GM19240 (cell line): Measurements from ENCODE around the gene NANOS2.

Experiments
- DNase-seq: peaks from one replicate; pipeline ENCODE4 v3.0.0; 2011; ENCODE audit warnings: low spot score; ENCODE audit not compliant: insufficient read length

The NANOS2 gene

GRCh38 chr19:45913874-45914830 lies at the start of gene NANOS2:
NANOS2 (minus strand) TSS chr19:45914778; CDS start chr19:45914693, 85 bp downstream.
- DNase-seq, result no peak

- DNase-seq, result no peak
These were observed 47.4 kb upstream of the NANOS2 start for GRCh38 chr19:45962021-45962420.

DNA sequence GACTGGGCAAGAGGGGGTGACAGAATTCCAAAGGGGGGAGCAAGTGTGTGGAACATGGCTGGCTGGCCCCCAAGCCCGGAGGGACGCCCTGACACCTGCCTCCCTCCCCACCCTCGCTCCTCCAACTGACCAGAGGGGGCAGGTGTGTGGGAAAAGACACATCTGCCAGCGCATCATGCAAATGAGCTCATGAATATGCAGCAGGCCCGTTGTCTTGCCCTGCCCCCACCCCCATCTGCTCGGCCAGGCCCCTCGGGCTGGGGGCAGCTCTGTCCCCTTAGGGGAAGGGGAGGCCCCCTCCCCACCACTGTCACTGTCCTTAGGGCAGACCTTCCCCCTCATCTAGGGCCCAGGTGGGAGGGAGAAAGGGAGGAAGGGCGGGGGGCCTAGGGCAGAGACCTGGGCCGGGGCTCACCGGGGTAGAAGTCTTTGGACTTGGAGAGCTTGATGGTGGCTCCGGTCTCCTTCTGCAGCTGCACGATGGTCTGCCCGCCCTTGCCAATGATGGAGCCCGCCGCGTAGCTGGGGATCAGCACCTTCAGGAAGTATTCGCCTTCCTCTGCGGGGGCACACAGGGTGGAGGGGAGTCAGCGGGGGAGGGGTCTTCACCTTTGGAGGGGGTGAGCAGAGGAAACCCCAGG lies 46.1 kb upstream of the NANOS2 start:
- no peak for DNase-seq

DNA sequence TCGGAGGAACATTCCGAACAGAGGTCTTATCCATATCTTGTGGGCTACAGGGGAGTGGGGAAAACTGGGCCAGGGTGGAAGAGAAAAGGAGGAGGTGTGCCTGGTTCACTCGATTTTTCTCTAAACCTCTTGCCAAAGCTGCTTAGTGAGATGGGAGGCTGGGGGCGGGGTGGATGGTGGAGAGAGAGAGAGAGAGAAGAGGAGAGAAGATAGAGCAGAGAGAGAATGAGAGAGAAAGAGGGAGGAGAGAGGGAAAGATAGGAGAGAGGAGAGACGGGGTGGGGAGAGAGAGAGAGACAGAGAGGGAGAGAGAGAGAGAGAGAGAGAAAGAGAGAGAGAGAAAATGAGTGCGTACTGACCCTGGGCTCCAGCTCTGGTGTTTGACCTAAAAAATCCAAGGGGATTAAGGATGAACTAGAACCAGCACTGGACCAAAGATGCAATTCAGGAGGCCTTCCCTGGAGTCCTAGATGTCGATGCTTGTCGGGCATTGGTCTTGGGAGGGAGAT lies 45.0 kb upstream of the NANOS2 start:
- no peak for DNase-seq

DNA sequence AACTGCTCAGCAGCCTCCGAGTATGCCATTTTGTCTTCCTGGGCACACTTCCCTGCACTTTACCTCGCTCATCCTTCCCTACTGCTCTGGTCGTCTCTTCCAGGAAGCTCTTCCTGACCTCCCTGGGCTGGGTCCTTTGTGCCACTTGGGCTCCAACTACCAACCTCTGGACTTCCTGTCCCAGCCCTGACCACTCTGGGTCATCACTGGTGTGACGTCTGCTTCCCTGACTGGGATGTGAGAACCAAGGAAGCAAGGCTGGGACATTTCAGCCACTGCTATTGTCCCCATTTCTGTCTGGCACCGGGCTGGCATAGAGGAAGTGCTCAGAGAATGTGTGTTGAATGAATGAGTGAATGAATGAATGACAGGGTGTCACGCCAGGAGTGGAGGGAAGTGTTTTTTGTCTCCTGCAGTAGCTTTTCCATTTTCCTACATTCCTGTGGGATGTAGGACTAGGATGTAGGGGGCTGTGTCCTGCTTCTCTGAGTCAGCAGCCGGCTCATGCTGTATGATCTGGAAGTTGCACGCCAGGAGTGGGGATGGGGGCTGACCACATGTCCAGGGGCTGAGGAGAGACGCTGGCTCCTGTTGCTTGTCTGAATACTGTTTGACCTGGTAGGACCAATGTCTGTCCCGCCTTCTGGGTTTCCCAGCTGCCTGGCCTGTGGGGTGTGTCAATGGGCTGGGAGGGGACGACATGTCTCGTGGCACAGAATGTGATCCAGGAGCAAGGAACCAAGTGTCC lies 44.4 kb upstream of the NANOS2 start:
- DNase-seq, result no peak

DNA sequence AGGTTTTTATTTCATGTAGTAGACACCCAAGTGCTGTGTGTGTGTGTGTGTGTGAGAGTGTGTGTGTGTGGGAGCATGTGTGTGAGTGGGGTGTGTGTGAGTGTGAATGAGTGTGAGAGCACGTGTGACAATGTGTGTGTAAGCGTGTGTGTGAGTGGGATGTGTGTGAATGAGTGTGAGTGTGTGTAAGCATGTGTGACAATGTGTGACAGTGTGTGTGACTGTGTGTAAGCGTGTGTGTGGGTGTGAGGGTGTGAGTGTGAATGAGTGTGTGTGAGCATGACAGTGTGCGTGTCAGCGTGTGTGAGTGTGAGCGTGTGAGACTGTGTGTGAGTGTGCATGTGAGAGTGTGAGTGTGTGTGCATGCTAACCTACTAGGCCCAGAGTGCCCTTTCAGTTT lies 43.7 kb upstream of the NANOS2 start:
- DNase-seq, result no peak

DNA sequence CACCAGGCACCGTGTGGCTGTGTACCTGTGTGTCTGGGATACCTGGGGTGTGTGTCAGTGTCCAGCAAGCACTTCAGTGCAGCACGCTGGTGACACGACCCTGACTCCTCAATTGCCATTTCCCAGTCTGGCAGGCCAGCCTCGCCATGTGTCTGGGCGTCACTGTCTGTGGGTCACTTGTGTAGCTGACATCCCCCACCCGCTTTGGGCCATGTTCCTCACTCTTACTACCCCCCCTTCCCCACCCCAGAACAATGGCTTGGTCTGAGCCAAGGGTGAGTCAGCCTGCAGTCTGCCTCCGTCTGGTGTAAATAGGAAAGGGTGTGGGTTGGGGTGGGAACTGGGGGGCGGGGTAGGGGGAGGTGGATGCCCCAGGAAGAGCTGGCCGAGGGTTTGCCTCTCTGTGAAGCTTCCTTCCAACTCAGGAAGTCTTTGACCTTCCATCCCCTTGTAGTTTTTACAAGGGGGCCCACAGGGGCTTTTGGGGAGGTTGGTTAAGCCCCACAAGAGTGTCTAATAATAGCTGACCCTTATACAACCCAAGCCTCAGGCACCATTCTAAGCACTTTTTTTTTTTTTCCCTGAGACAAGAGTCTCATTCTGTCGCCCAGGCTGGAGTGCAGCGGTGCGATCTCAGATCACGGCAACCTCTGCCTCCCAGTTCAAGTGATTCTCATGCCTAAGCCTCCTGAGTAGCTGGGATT lies 41.5 kb upstream of the NANOS2 start:
- no peak for DNase-seq

DNA sequence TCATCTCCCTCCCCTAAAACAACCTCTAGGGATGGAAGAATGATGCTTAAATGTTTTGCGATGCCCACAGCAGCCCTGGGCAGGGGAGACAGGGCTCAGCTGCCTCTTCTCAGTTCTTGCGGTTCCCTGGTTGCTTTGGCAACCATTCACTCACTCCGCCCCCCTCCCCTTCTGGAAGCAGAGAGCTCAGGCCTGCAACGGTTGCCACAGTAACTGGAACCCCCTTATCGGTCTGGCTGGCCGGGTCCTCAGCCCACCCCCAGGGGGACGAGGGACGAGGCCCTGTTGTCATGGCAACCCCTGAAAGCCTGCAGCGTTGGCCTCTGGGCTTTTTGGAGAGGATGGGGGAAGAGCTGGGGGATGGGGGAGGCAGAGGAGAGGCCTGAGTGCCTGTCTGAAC lies 39.6 kb upstream of the NANOS2 start:
- DNase-seq, result no peak

GRCh38 chr19:45953676-45954075 lies 39.1 kb upstream of the NANOS2 start:
- DNase-seq, result no peak

GRCh38 chr19:45952686-45953505 lies 38.3 kb upstream of the NANOS2 start:
- DNase-seq, result no peak

DNA sequence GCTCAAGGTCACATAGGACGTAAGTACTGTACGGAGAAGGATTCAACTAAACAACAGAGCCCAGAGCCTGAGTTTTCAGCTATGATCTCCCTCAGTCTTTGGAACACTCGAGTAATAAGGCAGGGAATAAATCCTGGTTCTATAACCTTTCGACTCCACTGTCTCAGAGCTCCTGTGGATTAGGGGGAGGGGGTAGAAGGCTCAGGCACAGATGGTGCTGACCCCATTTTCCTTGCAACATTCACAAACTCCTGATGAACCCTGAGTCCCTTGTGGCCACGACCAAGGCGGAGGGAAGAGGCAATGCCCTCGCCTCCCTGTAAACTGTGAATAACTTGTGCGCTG lies 37.7 kb upstream of the NANOS2 start:
- no peak for DNase-seq

DNA sequence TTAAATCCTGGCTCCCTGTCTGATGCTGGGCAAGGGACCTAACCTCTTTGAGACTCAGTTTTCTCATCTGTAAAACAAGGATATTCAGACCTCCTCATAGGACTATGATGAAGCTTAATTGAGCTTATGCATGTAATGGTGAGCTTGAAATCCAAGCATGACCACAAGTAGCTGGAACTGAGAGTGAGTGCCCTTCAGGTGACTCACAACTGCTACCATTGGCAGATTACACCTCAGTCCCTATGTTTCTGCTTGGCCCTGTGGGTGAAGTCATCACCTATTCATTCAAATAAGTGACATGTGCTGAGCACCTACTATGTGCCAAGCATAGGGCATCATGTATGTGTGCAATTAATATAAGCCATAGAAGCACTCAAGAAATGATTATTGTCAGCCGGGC lies 33.3 kb upstream of the NANOS2 start:
- no peak for DNase-seq

DNA sequence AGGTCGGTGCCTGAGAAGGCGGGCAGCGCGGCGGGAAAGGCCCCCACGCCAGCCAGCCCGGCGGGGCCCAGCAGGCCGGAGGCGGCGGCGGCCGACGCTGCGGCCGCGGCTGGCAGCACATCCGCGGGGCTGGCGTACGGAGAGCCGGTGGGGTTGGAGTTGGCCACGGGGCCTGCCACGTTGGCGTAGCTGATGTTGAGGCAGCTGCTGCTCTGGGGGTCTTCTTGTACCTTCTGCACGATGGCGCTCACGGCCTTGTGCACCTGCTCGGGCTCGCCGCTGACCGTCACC lies 25.9 kb upstream of the NANOS2 start:
- DNase-seq, result no peak

GRCh38 chr19:45939792-45940514 lies 25.4 kb upstream of the NANOS2 start:
- no peak for DNase-seq

GRCh38 chr19:45938733-45939319 lies 24.2 kb upstream of the NANOS2 start:
- DNase-seq, result no peak

DNA sequence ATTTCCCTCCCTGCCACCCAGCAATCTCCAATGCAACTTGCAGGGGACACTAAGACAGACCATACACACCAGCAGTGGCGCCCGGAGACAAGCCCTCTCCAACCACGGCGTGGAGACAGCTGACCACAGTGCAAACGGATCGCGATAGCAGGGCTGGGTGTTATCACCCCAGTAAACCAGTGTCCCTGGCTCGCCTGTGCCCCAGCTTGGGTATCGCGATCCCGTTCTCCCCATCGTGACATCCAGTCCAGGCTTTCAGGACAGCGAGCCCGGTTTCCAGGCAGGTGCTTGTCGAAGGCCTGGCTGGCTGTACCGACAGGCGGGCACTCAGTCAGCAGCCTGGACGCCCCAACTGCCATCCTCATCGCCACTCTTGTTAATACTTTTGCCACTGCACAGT lies 20.7 kb upstream of the NANOS2 start:
- DNase-seq, result no peak

DNA sequence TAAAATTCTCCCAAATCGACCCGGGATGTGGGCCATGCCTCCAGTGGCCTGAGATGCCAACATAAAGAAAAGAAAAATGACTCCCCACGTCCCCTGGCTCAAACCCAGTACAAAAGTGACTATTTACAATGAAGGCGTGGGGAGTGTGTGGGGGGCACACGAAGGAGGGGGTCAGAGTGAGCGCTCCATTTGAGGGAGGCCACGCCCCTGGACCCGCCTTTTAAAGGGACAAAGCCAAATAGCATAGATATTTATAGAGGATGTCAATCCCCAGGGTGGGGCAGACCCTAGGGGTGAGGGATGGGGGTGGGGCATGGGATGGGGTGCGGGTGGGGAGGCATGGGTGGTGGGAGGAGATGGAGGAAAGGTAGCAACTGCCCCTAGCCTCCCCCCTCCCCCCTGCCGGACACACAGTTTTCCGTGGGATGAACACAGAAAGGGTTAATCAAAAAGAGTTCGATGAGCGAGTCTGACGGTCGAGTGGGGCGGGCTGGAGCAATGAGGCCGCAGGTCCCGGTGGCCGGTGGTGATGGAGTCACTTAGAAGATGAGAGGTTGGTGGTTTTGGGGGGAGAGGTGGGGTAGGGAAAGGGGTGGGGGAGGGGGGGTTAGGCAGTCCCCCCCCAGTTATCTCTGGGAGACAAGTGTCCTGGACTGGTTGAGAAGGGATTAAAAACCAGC lies 20.1 kb upstream of the NANOS2 start:
- no peak for DNase-seq

DNA sequence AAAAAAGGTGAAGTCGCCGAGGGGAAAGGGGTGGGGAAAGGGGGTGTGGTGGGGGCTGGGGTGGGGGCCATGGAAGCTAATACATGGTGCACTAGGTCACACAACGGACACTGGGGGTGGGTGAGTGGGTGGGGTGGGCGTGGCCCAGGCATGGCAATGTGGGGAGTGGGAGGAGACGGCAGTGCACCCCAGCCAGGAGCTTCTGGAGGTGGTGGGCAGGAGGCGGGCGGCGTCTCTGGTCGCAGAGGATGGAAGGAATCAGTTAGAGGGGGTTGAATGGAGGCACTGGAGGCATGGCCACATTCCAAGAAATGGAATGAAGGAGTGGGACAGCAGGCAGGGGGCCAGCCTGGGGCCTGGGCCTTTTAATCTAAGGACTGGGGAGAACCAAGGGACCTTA lies 19.2 kb upstream of the NANOS2 start:
- no peak for DNase-seq

GRCh38 chr19:45931055-45931454 lies 16.5 kb upstream of the NANOS2 start:
- no peak for DNase-seq
